Lower lobe of right lung (tissue), 2 donors: Measurements from ENCODE around the gene WSCD1. TPM values are rescaled to one million over a fixed set of nuclear protein-coding genes. Genes with fewer than 3 reads are reported as not detected.

Experiments
- ATAC-seq, 2 donors: fragments of 200-7000 bp; cut with Tn5 transposase; one replicate each; pipeline ENCODE4 v1.9.1; 2020 to 2022; ENCODE audit warnings: mild to moderate bottlenecking in 2 of 2, moderate library complexity in 2 of 2
- DNase-seq: peaks from one replicate; pipeline ENCODE4 v3.0.0-alpha.2; 2020
- H3K27ac ChIP-seq: fragments of 200-600 bp; one replicate; pipeline ENCODE4 v1.8.0; 2022
- H3K27me3 ChIP-seq: fragments of 200-600 bp; one replicate; pipeline ENCODE4 v1.8.0; 2022; ENCODE audit warnings: low read depth
- H3K36me3 ChIP-seq: fragments of 200-600 bp; one replicate; pipeline ENCODE4 v1.8.0; 2022; ENCODE audit warnings: mild to moderate bottlenecking
- H3K4me1 ChIP-seq: fragments of 200-600 bp; one replicate; pipeline ENCODE4 v1.8.0; 2022
- H3K4me3 ChIP-seq: fragments of 200-600 bp; one replicate; pipeline ENCODE4 v1.8.0; 2022; ENCODE audit warnings: mild to moderate bottlenecking
- H3K9me3 ChIP-seq: fragments of 200-600 bp; one replicate; pipeline ENCODE4 v1.8.0; 2022
- CTCF ChIP-seq: fragments of 200-600 bp; IDR thresholded peaks from one replicate; pipeline ENCODE4 v1.8.0; 2022; ENCODE audit warnings: antibody characterized with exemption, mild to moderate bottlenecking
- intact Hi-C: fragments of 100-400 bp; cut with DNase I; formaldehyde crosslinking; loops from one replicate; pipeline ENCODE4 v1.11.0; 2022
- total RNA-seq: library from RNA; stranded (reverse); fragmentation: NEBNext Ultra II Directional; extraction: Animal tissue kit (Norgen Biotek cat#: 25700); gene quantifications from one replicate; pipeline ENCODE4 v1.2.1, GENCODE V29; 2021
- donor health status: DM: no; HTN: yes; CAD: no; lungs with severe emphysema.

Gene WSCD1
- total RNA-seq, 1 donor from 2014 or later: 3.6 TPM

DNA sequence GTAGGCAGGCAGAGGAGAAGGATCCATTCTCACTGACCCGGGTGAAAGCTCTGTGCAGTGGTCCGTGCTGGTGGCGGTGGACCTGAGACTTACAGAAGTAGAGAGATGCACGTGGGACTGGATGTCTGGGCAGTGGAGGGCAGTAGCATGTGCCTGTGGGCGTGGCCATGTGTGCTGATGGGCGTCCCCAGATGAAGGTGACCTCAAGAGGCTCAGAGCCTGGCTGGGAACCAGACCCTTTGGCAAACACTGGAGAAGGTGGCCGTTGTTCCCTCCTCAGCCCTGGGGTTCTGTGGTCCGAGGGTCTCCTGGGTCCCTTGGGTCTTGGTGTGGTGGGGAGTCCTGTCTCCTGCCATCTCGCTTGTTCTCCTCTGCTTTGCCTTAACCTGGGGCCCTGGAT, 15.6 kb downstream of the WSCD1 start:
- ATAC-seq: no peak
- Histone ChIP-seq H3K4me1 (no peaks in the 10 kb centered on the region), H3K27me3 (no peaks in the 10 kb centered on the region), H3K36me3 (no peaks in the 10 kb centered on the region), H3K4me3 (no peak overlapping the region), H3K9me3 (no peaks in the 10 kb centered on the region), H3K27ac (no peak overlapping the region)
- DNase-seq: no peak
- intact Hi-C loops: no loop called here
- no peak for TF ChIP-seq CTCF

- no peak for DNase-seq
- no peak overlapping the region for H3K4me3 ChIP-seq
- no peak overlapping the region for H3K27ac ChIP-seq
- H3K9me3 ChIP-seq: no peaks in the 10 kb centered on the region
- no peaks in the 10 kb centered on the region for H3K36me3 ChIP-seq
- TF ChIP-seq CTCF: no peak
- intact Hi-C loops: no loop called here
- no peaks in the 10 kb centered on the region for H3K4me1 ChIP-seq
- H3K27me3 ChIP-seq: no peaks in the 10 kb centered on the region
- ATAC-seq: no peak
Measured at GRCh38 chr17:6086603-6087400, 16.6 kb downstream of the WSCD1 start.

DNA sequence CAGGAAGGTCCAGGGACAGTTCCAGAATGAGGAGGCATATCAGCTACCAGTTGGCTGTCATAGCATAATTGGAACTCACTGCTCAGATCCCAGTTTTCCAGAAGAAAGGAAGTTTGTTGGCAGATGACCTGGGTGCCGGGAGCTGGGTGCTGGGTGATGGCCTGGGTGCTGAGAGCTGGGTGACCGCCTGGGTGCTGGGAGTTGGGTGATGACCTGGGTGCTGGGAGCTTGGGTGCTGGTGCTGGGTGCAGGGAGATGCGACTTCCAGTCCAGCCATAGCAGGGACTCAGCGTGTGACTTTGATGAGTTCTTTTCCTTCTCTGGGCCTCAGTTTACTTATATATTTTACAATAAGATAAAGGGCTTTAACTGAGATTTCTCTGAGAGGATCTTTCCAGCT, 18.0 kb downstream of the WSCD1 start:
- H3K4me1 ChIP-seq: no peaks in the 10 kb centered on the region
- DNase-seq: peak; percentile 14
- intact Hi-C loops: no loop called here

GRCh38 chr17:6090253-6090652, 20.1 kb downstream of the WSCD1 start:
- no peak for ATAC-seq
- H3K4me1 ChIP-seq: no peaks in the 10 kb centered on the region
- no peaks in the 10 kb centered on the region for H3K9me3 ChIP-seq
- no peak overlapping the region for H3K4me3 ChIP-seq
- H3K27me3 ChIP-seq: peaks cover 4% of the 10 kb centered on the region
- TF ChIP-seq CTCF: no peak
- no peak overlapping the region for H3K27ac ChIP-seq
- DNase-seq: no peak
- intact Hi-C loops: no loop called here
- no peaks in the 10 kb centered on the region for H3K36me3 ChIP-seq

More for the DNA sequence above, 18.0 kb downstream of the WSCD1 start:
- Histone ChIP-seq H3K4me3 (no peak overlapping the region), H3K9me3 (no peaks in the 10 kb centered on the region), H3K27ac (no peak overlapping the region), H3K36me3 (no peaks in the 10 kb centered on the region), H3K27me3 (peaks cover 3% of the 10 kb centered on the region)
- TF ChIP-seq CTCF: no peak
- ATAC-seq: no peak

- Histone ChIP-seq H3K27ac (no peak overlapping the region), H3K9me3 (no peaks in the 10 kb centered on the region), H3K36me3 (no peaks in the 10 kb centered on the region), H3K4me3 (no peak overlapping the region), H3K27me3 (peaks cover 4% of the 10 kb centered on the region), H3K4me1 (no peaks in the 10 kb centered on the region)
- ATAC-seq: no peak
- intact Hi-C loops: no loop called here
- DNase-seq: no peak
- no peak for TF ChIP-seq CTCF
Measured at GRCh38 chr17:6092182-6092902, 22.2 kb downstream of the WSCD1 start.
